T-helper 1 cell treated with Interleukin-12 subunit alpha and Interleukin-12 subunit beta and Interleukin-4 antibody, amounts not matched to agents 30 μg/mL and 1 μg/mL, for 36 hours (primary cell): ENCODE measurements around the gene FBXO17.
"Not testable (repeated sequence)": the region's sequence is repeated elsewhere in the genome, so short reads cannot be mapped to it uniquely, and the experiment has no call there.

Experiments used
- H3K27ac Mint-ChIP-seq: one replicate; pipeline ENCODE4 v1.8.0; 2021; ENCODE audit warnings: mild to moderate bottlenecking, mixed read lengths
- H3K27me3 Mint-ChIP-seq: one replicate; pipeline ENCODE4 v1.8.0; 2021; ENCODE audit warnings: low read depth, mixed read lengths
- H3K36me3 Mint-ChIP-seq: one replicate; pipeline ENCODE4 v1.8.0; 2021; ENCODE audit warnings: low read depth, mixed read lengths
- H3K4me1 Mint-ChIP-seq: one replicate; pipeline ENCODE4 v1.8.0; 2021; ENCODE audit warnings: low read depth, mixed read lengths
- H3K4me3 Mint-ChIP-seq: one replicate; pipeline ENCODE4 v1.8.0; 2021; ENCODE audit warnings: mild to moderate bottlenecking, moderate library complexity, mixed read lengths
- H3K9me3 Mint-ChIP-seq: one replicate; pipeline ENCODE4 v1.8.0; 2021; ENCODE audit warnings: mixed read lengths

The FBXO17 gene

DNA sequence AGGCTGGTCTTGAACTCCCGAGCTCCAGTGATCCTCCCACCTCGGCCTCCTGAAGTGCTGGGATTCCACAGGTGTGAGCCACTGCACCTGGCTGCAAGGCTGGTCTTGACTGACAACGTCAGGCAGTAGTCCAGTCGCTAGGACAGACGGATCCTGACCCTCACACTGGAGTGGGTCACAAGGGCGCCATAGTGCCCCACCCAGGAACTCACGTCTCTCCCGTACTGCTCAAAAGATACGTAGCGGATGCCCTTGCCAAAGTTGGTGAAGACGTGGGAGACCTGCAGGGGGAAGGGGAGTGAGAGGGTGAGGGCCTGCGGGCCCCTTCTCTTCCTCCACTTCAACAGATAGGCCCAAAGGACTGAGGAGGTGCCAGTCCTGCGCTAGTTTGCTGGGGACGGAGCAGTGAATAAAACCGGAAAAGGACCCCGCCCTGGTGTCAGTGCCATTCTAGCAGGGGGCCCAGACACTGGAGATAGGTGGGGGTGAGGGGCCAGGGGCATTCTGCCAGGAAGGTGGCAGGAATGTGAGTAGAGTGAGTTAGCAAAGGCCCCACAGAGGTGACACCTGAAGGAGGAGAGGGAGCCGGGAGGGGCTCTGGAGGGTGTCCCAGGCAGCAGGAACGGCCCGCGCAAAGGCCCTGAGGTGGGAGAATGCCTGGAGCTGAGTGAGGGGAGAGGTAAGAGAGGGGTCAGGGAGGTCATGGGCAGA lies 32.9 kb downstream of the FBXO17 start:
- Mint-ChIP-seq H3K36me3 (no peaks in the 10 kb centered on the region), H3K9me3 (no peaks in the 10 kb centered on the region), H3K4me3 (no peak overlapping the region), H3K27me3 (peaks cover 25% of the 10 kb centered on the region), H3K4me1 (peaks cover 8% of the 10 kb centered on the region), H3K27ac (peak overlapping the region; percentile 20)

DNA sequence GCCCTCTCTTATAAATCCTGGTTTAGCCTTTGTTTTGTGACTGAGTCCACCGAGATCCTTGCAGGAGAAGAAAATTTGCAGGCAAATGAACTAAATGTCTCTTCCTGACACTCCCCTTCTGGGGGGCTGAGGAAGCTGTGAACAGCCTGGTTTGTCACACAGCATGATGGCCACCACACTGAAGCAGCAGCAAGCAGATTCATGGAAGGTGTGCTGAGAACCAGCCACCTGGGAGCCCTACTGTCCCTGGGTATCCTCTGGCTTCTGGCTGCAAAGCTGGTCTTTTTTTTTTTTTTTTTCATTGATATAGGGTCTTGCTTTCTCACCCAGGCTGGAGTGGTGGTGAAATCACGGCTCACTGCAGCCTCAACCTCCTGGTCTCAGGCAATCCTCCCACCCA lies 33.6 kb downstream of the FBXO17 start:
- no peak overlapping the region for H3K27ac Mint-ChIP-seq
- H3K9me3 Mint-ChIP-seq: no peaks in the 10 kb centered on the region
- peaks cover 8% of the 10 kb centered on the region for H3K4me1 Mint-ChIP-seq
- peaks cover 25% of the 10 kb centered on the region for H3K27me3 Mint-ChIP-seq
- H3K36me3 Mint-ChIP-seq: no peaks in the 10 kb centered on the region
- H3K4me3 Mint-ChIP-seq: no peak overlapping the region

DNA sequence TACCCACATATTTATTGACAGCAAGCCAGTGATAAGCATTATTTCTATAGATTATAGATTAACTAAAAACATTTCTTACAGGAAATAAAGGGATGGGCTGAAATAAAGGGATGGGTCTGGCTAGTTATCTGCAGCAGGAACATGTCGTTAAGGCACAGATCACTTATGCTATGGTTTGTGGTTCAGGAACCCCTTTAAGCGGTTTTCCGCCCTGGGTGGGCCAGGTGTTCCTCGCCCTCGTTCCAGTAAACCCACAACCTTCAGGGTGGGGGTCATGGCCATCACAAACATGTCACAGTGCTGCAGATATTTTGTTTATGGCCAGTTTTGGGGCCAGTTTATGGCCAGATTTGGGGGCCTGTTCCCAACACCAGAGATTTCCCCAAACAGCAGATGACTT lies 34.1 kb downstream of the FBXO17 start:
- Mint-ChIP-seq H3K27me3 (peaks cover 25% of the 10 kb centered on the region), H3K4me3 (peak overlapping the region; percentile 33)
- not testable (repeated sequence) for H3K27ac Mint-ChIP-seq, H3K9me3 Mint-ChIP-seq, H3K36me3 Mint-ChIP-seq, H3K4me1 Mint-ChIP-seq

DNA sequence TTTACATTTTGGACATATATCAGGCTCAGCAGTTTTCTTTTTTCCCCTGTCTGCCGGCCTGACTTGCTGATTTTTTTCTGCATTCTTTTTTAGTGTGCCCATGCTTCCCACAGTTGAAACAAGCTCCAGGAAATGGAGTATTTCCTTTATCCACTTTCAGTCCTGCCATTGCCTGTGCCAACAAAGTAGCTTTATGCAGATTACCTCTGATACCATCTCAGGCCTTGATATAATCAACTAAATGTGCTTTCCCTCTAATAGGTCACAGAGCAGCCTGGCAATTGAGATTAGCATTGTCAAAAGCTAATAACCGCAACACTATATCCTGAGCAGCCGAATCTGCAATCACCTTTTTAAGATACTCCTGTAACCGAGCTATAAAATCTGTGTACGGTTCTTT lies 35.6 kb downstream of the FBXO17 start:
- Mint-ChIP-seq H3K4me1 (peaks cover 8% of the 10 kb centered on the region), H3K36me3 (peaks cover 9% of the 10 kb centered on the region), H3K9me3 (peaks cover 8% of the 10 kb centered on the region), H3K27me3 (peaks cover 25% of the 10 kb centered on the region), H3K4me3 (no peak overlapping the region), H3K27ac (no peak overlapping the region)

DNA sequence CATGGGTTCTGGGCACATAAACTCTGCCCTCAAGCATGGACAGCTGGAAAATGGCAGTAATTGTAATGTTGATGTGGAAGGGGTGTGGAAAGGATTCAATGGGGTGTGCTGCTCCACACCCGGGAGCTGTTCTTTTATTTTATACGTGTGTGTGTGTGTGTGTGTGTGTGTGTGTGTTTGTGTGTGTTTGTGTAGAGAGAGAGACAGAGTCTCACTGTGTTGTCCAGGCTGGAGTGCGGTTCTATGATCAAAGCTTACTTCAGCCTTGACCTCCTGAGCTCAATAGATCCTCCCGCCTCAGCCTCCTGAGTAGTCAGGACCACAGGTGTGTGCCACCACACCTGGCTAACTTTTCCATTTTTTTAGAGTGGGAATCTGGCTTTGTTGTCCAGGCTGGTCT lies 42.0 kb downstream of the FBXO17 start:
- no peak overlapping the region for H3K4me3 Mint-ChIP-seq
- peaks cover 23% of the 10 kb centered on the region for H3K4me1 Mint-ChIP-seq
- H3K9me3 Mint-ChIP-seq: peaks cover 13% of the 10 kb centered on the region
- H3K27me3 Mint-ChIP-seq: peaks cover 5% of the 10 kb centered on the region
- peaks cover 38% of the 10 kb centered on the region for H3K36me3 Mint-ChIP-seq
- no peak overlapping the region for H3K27ac Mint-ChIP-seq

DNA sequence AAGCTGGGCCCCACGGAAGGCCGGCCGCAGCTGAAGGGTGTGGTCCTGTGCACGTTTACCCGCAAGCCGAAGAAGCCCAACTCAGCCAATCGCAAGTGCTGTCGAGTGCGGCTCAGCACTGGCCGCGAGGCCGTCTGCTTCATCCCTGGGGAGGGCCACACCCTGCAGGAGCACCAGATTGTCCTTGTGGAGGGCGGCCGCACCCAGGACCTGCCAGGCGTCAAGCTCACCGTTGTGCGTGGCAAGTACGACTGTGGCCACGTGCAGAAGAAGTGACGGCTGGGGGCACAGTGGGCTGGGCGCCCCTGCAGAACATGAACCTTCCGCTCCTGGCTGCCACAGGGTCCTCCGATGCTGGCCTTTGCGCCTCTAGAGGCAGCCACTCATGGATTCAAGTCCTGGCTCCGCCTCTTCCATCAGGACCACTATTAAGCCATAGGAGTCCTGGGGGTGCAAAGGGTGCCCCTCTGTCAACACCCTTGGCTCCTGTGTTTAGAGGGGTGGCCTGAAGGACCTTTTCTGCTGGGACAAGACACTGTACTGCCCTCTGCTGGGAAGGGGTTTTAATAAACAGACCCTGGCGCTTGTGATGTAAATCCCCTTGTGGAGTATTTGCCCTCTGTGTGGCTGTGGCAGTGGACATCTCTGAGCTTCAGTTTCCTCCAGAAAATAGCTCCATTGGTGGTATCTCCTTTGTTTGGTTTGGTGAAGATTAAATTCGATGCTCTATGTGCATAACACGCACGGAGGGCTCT lies 42.9 kb downstream of the FBXO17 start:
- peaks cover 13% of the 10 kb centered on the region for H3K9me3 Mint-ChIP-seq
- peaks cover 28% of the 10 kb centered on the region for H3K4me1 Mint-ChIP-seq
- no peak overlapping the region for H3K27ac Mint-ChIP-seq
- H3K4me3 Mint-ChIP-seq: peak overlapping the region; percentile 28
- no peaks in the 10 kb centered on the region for H3K27me3 Mint-ChIP-seq
- peaks cover 39% of the 10 kb centered on the region for H3K36me3 Mint-ChIP-seq

DNA sequence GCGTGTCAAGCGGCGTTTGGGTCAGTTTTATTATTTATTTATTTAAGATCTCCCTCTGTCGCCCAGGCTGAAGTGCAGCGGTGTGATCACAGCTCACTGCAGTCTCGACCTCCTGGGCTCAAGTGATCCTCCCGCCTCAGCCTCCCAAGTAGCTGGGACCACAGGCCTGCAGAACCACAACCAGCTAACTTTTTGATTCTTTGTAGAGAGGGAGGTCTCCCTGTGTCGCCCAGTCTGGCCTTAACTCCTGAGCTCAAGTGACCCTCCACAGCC lies 44.1 kb downstream of the FBXO17 start:
- Mint-ChIP-seq H3K27me3 (no peaks in the 10 kb centered on the region), H3K27ac (peak overlapping the region; percentile 95), H3K4me1 (peaks cover 31% of the 10 kb centered on the region)

DNA sequence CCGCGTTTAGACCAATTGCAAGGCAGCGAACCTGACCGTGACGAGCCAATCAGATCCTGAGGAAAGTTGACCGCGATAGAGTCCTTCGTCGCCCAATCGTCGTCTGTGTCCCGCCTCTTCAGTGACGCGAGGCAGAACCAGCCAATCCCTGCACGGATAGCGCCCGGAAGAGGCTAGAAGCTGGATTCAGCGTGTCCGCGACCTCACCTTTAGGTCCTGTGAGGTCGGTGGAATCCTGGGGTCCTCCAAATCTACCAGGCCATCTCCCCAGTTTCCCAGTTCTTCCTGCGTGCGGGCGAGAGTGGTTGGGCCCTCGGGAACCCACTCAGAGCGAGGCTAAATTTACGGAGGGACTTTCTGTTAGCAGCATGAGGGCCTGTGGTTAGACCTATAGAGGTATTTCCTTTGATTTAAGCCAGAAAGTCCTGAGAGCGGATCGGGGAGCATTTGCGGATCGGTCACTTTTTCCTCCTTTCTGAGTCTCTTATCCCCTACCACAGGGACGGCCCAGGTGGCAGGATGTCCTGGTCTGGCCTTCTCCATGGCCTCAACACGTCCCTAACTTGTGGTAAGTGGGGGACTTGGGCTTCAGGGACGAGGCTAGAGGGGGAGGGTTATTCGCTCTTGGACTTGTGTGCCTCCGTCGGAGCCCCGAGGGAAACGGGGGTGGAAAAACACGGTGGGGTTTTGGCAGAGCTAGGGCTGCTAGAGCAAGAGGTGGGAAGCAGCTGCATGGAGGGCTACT lies 44.6 kb downstream of the FBXO17 start, which contains the start of gene MRPS12:
Gene MRPS12, plus strand, starts transcription at position 169 of the 745 bp plus-strand sequence. Its CDS starts 351 bp downstream, at position 520.
- peaks cover 31% of the 10 kb centered on the region for H3K4me1 Mint-ChIP-seq
- H3K36me3 Mint-ChIP-seq: peaks cover 39% of the 10 kb centered on the region
- H3K4me3 Mint-ChIP-seq: peak within 1 kb of the TSS; percentile 94
- no peaks in the 10 kb centered on the region for H3K27me3 Mint-ChIP-seq
- peaks cover 13% of the 10 kb centered on the region for H3K9me3 Mint-ChIP-seq
- peak within 1 kb of the TSS; percentile 95 for H3K27ac Mint-ChIP-seq

More for the DNA sequence above, 44.1 kb downstream of the FBXO17 start:
- Mint-ChIP-seq H3K9me3 (peaks cover 13% of the 10 kb centered on the region), H3K4me3 (peak overlapping the region; percentile 94), H3K36me3 (peaks cover 39% of the 10 kb centered on the region)

DNA sequence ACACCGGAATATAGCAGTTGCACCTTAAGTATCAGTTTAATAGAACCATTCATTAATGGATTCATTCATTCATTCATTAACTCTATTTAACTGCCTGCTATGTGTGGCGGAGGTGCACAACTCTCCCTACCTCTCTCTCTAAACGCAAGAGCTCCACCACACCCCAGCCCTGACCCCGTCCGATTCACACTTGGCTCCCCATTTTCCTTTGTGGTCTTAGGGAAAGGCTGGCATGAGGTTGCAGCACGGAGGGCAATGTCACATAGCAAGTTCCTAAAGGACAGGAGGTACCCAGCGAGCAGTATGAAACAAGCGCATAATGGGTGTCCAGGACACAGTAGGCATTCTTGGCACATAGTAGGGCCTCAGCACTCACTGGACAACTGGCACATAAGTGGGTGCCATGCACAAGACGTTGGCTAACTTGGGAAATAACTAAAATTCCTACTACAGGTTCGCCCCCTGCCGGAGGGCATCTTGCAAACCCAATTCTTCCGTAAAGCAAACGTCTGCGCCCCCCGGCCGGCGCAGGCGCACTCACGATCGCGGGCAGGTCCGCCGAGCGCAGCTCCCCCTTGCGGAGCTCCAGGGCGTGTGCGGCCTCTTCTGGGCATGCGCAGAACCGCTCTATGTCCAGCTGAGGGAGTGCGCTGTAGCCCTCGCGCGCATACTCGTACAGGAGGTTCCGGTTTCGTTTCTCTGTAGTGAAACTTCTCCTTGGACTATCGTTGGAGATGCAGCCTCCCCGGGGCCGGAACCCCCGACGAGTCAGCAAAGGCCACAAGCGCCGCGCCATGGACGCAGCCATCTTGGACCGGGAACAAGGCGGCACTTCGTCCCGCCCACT lies 45.4 kb downstream of the FBXO17 start, which contains the start of gene SARS2:
Gene SARS2, minus strand, starts transcription at position 835 of the 847 bp plus-strand sequence. Its CDS starts 27 bp downstream, at position 808.
- Mint-ChIP-seq H3K4me3 (peak within 1 kb of the TSS; percentile 94), H3K36me3 (peaks cover 32% of the 10 kb centered on the region), H3K4me1 (peaks cover 31% of the 10 kb centered on the region), H3K27ac (peak within 1 kb of the TSS; percentile 95), H3K9me3 (peaks cover 6% of the 10 kb centered on the region), H3K27me3 (no peaks in the 10 kb centered on the region)

DNA sequence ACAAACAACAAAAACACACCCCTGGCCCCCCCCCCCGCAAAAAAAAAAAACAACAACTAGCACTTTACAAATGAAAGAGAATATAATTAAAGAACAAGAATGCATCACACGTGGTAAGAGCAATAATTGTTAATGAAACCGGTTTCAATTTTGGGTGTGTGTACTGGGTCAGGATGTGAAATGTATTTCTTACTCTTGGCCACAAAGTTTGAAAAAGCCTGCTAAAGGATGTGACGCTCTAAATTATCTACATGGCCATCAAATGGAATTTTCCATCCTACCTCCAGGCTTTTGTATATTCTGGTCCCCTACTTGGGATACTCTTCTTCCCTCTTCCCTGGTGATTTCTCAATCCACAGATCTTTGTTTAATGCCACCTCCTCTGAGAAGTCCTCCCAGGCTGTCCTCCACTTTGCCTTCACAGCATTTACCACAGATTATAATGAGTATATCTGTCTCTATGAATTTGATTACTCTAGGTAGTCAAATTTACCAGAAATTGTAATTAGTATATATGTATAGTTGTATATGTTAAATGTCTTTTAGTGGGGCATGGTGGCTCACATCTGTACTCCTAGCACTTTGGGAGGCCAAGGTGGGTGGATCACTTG lies 47.0 kb downstream of the FBXO17 start:
- Mint-ChIP-seq H3K27ac (peak overlapping the region; percentile 95), H3K9me3 (no peaks in the 10 kb centered on the region), H3K4me1 (peaks cover 27% of the 10 kb centered on the region), H3K4me3 (peak overlapping the region; percentile 16), H3K27me3 (no peaks in the 10 kb centered on the region), H3K36me3 (peaks cover 18% of the 10 kb centered on the region)

DNA sequence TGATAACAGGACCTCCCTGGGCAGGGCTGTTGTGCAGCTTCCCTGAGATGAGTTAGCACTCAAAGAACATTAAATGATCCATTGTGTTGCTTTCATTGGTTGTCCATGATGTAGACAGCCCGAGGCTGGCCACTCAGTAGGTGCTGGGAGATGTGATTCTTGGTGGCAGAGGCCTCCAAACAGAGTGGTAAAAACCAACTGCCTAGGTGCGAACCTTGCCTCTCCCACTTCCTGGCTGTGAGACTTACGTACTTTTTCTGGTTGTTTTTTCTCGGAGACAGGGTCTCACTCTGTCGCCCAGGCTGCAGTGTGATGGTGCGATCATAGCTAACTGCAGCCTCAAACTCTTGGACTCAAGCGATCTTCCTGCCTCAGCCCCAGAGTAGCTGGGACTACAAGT lies 51.2 kb downstream of the FBXO17 start:
- H3K4me3 Mint-ChIP-seq: no peak overlapping the region
- H3K27me3 Mint-ChIP-seq: no peaks in the 10 kb centered on the region
- H3K9me3 Mint-ChIP-seq: no peaks in the 10 kb centered on the region
- peaks cover 2% of the 10 kb centered on the region for H3K36me3 Mint-ChIP-seq
- no peak overlapping the region for H3K27ac Mint-ChIP-seq
- peaks cover 9% of the 10 kb centered on the region for H3K4me1 Mint-ChIP-seq

DNA sequence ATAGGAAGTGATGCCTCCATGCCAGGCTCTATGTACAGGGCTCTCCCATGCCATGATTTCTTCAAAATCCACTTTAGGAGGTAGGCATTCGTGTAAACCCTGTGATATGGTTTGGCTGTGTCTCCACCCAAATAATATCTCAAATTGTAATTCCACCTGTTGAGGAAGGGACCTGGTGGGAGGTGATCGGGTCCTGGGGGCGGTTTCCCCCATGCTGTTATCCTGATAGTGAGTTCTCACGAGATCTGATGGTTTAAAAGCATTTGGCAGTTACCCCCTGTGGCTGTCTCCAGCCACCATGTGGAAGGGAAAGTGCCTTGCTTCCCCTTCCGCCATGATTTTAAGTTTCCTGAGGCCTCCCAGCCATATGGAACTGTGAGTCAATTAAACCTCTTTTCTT lies 53.1 kb downstream of the FBXO17 start:
- Mint-ChIP-seq H3K36me3 (no peaks in the 10 kb centered on the region), H3K27ac (no peak overlapping the region), H3K9me3 (no peaks in the 10 kb centered on the region), H3K4me1 (peaks cover 1% of the 10 kb centered on the region), H3K27me3 (no peaks in the 10 kb centered on the region), H3K4me3 (no peak overlapping the region)

DNA sequence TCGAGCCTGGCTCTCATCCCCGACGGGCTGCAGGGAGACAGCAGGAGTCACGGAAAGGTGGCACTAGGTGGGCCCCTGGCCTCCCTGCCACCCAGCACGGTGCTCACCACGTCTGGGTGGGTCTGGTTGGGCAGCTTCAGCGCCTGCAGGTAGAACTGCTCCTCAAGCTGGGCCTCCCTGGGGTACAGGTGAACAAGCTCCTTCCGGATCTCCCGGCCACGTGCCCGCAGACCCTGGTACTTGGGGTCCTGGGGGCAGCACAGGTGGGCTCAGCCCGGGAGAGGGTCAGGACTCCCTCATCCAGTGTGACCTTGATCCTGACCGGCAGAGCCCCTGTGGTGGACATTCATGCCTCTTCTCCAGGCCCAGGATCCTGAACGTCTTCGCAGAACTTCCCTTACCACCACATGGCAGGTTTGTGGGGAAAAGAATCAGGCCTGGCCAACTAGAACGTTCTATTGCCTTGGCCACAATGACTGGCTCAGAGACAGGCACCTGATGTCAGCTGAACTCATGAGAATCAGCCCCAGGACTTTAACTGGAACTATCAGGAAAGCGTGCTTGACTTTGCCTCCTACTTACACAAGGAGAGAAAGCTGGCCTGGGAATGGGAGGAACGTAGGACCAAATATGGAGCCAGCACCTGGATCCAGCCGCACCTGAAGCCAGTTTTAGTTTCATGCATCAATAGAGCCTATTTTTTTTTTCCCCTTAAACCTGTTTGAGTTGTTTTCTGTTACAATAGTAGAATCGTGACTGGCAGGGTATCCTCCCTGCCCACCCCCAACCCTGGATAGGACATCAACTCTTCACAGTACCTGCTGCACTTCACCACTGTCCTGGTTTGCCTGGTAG lies 53.9 kb downstream of the FBXO17 start:
- no peaks in the 10 kb centered on the region for H3K9me3 Mint-ChIP-seq
- H3K27me3 Mint-ChIP-seq: no peaks in the 10 kb centered on the region

More for the DNA sequence above, 53.9 kb downstream of the FBXO17 start:
- no peaks in the 10 kb centered on the region for H3K36me3 Mint-ChIP-seq
- H3K4me1 Mint-ChIP-seq: peaks cover under 1% of the 10 kb centered on the region
- no peak overlapping the region for H3K27ac Mint-ChIP-seq
- H3K4me3 Mint-ChIP-seq: no peak overlapping the region
